Kidney (tissue), 14 donors: Measurements from ENCODE around the gene HES4. TPM values are rescaled to one million over a fixed set of nuclear protein-coding genes. Genes with fewer than 3 reads are reported as not detected.

Experiments used
- DNase-seq, 5 donors: peaks; one replicate each; pipeline ENCODE4 v3.0.0-alpha.2; 2013 to 2020
- FAIRE-seq: peaks from 2 replicates; lab custom pipeline; 2012; peaks lifted over from hg19 to GRCh38; lab: Jason Lieb, UNC
- H3K27ac ChIP-seq, 2 donors: one replicate each; pipeline ENCODE4 v1.7.0; 2013; ENCODE audit warnings: low read depth in 2 of 2, low read length in 2 of 2, inconsistent platforms in 1 of 2
- H3K27me3 ChIP-seq: one replicate; pipeline ENCODE4 v1.7.1; 2013; ENCODE audit warnings: low read length, inconsistent platforms; ENCODE audit not compliant: control insufficient read depth, insufficient read depth
- H3K36me3 ChIP-seq, 3 donors: one replicate each; pipeline versions ENCODE4 v1.7.0 to v1.7.1; 2013; ENCODE audit warnings: low read length in 3 of 3, control low read depth in 1 of 3, inconsistent platforms in 1 of 3; ENCODE audit not compliant: insufficient read depth in 3 of 3, control insufficient read depth in 2 of 3
- H3K4me1 ChIP-seq, 3 donors: one replicate each; pipeline versions ENCODE4 v1.7.0 to v1.7.1; 2013; ENCODE audit warnings: low read length in 3 of 3, inconsistent platforms in 1 of 3, low read depth in 1 of 3; ENCODE audit not compliant: control insufficient read depth in 2 of 3, insufficient read depth in 2 of 3
- H3K4me3 ChIP-seq, 3 donors: one replicate each; pipeline versions ENCODE4 v1.7.0 to v1.8.1; 2013; ENCODE audit warnings: low read length in 3 of 3, control low read depth in 1 of 3, inconsistent platforms in 1 of 3
- H3K9ac ChIP-seq, 3 donors: one replicate each; pipeline versions ENCODE4 v1.7.0 to v1.7.1; 2013; ENCODE audit warnings: low read length in 3 of 3, control low read depth in 1 of 3, inconsistent platforms in 1 of 3
- H3K9me3 ChIP-seq, 3 donors: one replicate each; pipeline versions ENCODE4 v1.7.0 to v1.7.1; 2013; ENCODE audit warnings: low read length in 3 of 3, control low read depth in 1 of 3, inconsistent platforms in 1 of 3; ENCODE audit not compliant: control insufficient read depth in 2 of 3, insufficient read depth in 1 of 3
- intact Hi-C: fragments of 100-400 bp; cut with DNase I; formaldehyde crosslinking; loops from one replicate; pipeline ENCODE4 v1.11.1; 2022
- polyA plus RNA-seq: library from polyadenylated mRNA; stranded (reverse); fragments of 350-450 nt; fragmentation: Illumina TruSeq; extraction: RNeasy Lipid Tissue Mini Kit (QIAGEN cat#74804); gene quantifications from one replicate; pipeline ENCODE4 v1.2.3, GENCODE V29; 2014; ENCODE audit warnings: low read depth, low replicate concordance; ENCODE audit not compliant: insufficient read depth
- total RNA-seq: library from RNA; stranded (reverse); fragmentation: NEBNext Ultra II Directional; extraction: Animal tissue kit (Norgen Biotek cat#: 25700); gene quantifications from one replicate; pipeline ENCODE4 v1.2.1, GENCODE V29; 2021
- TF ChIP-seq, protein P1 (sequence below): IDR thresholded peaks from 3 replicates; pipeline ENCODE4 v1.5.1; 2012; ENCODE audit warnings: mild to moderate bottlenecking, moderate library complexity, borderline replicate concordance; ENCODE audit not compliant: insufficient read depth; ENCODE audit errors: extremely low read depth
- donor health status: control.
- donor health status: control.
- donor health status: control.
- donor health status: control.
- donor health status: control.
- donor health status: DM: yes; HTN: yes; CAD: no.
- donor health status: Normal renal cell carcinoma (clear cell type).

Gene HES4
- total and polyA plus RNA-seq, 2 donors from 2014 or later, result 15.8 to 32.0 TPM

DNA sequence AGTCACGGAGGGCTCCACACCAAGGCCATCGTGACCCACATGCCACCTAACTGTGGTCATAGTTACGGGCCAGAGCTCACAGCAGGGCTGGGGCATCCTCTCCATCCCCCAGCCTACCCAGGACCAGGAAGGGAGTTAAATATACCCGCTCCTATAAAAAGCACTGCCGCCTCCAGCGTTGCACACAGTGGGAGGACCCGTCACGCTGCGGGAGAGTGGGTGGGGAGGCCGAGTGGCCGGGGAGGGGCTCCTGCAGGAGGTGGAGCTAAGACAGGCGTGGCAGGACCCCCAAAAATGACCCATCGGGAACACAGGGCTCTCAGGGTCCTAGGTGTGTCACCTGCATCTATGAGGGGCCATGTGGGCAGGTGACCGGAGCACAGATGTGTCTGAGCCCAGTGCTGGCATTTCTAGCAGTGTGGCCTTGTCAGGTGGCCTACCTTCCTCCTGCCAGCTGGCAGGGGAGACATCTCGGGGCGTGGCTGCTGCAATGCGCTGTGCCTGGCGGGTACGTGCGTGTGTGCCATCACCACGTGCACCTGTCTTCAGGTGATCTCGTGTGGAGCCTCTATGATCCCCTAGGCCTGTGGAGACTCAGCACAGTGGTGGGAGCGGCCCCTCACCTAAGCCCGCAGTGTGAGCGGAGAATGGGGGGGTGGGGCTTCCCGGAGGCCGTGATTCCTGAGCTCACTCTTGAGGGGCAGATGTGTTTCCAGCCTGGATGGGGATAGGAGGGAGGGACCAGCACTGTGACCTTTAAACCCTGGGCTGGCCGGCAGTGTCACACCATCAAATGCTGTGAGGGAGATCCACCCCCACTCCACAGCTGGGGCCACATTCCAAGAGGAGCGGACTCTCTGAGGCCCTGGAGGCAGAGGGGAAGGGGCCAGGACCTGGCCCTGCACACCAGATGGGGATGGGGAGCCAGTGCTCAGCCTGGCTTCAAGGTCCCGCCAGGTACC, 37.8 kb upstream of the HES4 start:
- H3K27me3 ChIP-seq, result no peaks in the 10 kb centered on the region
- H3K9ac ChIP-seq, result no peak overlapping the region
- H3K4me1 ChIP-seq, result peaks cover 0 to 6% (median 0%) of the 10 kb centered on the region in 3 donors
- FAIRE-seq (no peak), DNase-seq (no peak)
- H3K27ac ChIP-seq, result no peak overlapping the region
- H3K9me3 ChIP-seq, result no peaks in the 10 kb centered on the region
- TF ChIP-seq, protein P1, sequence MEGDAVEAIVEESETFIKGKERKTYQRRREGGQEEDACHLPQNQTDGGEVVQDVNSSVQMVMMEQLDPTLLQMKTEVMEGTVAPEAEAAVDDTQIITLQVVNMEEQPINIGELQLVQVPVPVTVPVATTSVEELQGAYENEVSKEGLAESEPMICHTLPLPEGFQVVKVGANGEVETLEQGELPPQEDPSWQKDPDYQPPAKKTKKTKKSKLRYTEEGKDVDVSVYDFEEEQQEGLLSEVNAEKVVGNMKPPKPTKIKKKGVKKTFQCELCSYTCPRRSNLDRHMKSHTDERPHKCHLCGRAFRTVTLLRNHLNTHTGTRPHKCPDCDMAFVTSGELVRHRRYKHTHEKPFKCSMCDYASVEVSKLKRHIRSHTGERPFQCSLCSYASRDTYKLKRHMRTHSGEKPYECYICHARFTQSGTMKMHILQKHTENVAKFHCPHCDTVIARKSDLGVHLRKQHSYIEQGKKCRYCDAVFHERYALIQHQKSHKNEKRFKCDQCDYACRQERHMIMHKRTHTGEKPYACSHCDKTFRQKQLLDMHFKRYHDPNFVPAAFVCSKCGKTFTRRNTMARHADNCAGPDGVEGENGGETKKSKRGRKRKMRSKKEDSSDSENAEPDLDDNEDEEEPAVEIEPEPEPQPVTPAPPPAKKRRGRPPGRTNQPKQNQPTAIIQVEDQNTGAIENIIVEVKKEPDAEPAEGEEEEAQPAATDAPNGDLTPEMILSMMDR, result no peak
- no peaks in the 10 kb centered on the region for H3K36me3 ChIP-seq
- H3K4me3 ChIP-seq, result no peak overlapping the region
- intact Hi-C loops, result no loop called here

DNA sequence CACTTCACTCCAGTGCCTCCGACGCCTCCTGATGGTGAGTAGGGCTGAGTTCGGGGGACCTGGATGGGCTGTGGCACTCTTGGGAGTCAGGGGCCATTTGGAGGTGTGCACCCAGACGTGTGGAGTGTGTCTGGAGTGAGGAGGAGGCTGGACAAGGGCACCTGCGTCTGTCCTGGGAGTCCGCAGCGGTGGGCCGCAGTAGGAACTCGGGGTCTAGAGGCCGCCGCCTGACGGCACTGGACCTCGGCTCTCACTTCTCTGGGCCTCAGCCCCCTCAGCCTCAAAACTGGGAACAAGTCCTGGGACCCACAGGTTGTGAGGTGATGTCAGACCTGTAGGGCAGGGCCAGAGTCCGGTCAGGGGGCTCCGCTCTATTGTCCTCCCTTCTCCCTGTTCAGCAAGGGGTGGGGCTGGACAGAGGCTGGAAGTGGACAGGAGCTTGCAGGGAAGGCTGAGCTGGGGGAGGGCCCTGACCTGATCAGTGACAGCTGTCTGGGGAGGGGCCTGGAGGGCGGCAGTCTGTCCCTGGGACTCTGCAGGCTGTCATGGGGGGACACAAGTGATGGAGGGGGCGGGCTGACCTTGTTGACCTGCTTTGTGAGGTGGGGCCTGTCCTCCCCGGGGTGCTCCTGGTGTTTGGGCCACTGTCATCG, 35.5 kb upstream of the HES4 start:
- no peaks in the 10 kb centered on the region for H3K27me3 ChIP-seq
- TF ChIP-seq, protein P1, result no peak
- DNase-seq (peak in 1 of 5 donors; percentile 70), FAIRE-seq (no peak)
- no peaks in the 10 kb centered on the region for H3K36me3 ChIP-seq
- intact Hi-C loops, result no loop called here
- no peaks in the 10 kb centered on the region for H3K9me3 ChIP-seq
- H3K27ac ChIP-seq, result no peak overlapping the region
- no peak overlapping the region for H3K4me3 ChIP-seq
- H3K4me1 ChIP-seq, result peaks cover 0 to 17% (median 2%) of the 10 kb centered on the region in 3 donors
- H3K9ac ChIP-seq, result no peak overlapping the region

DNA sequence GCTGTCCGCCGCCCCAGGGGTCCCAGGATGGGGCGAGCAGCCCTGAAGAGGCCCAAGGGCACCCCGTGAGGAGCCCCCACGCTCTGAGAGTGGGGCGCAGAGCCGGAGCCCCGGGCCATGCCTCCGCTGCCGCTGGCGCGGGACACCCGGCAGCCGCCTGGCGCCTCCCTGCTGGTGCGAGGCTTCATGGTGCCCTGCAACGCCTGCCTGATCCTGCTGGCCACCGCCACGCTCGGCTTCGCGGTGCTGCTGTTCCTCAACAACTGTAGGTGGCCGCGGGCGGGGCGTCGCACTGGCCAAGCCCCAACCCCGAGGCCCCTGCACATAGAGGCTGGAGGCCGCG, 34.5 kb upstream of the HES4 start:
- no peak for FAIRE-seq
- peak in 2 of 5 donors; percentile 47 to 71 for DNase-seq
- intact Hi-C loops, result no loop called here
- H3K27ac ChIP-seq, result no peak overlapping the region
- H3K27me3 ChIP-seq, result no peaks in the 10 kb centered on the region
- no peaks in the 10 kb centered on the region for H3K9me3 ChIP-seq
- H3K4me1 ChIP-seq, result peaks cover 0 to 13% (median 2%) of the 10 kb centered on the region in 3 donors
- no peaks in the 10 kb centered on the region for H3K36me3 ChIP-seq
- H3K4me3 ChIP-seq, result no peak overlapping the region
- TF ChIP-seq, protein P1, result no peak
- no peak overlapping the region for H3K9ac ChIP-seq
